Smooth muscle cell (in vitro differentiated cells): ENCODE measurements around the gene TPCN2. TPM values are rescaled to one million over a fixed set of nuclear protein-coding genes. Genes with fewer than 3 reads are reported as not detected.

Experiments used
- DNase-seq: peaks from one replicate; lab custom pipeline; 2025; ENCODE audit not compliant: unreplicated experiment; lab: John Stamatoyannopoulos, UW
- H2AFZ ChIP-seq: fragments of 200-600 bp; sonication (generic); 2 replicates; pipeline ENCODE4 v1.6.0; 2016; ENCODE audit warnings: antibody characterized with exemption, low read depth, mild to moderate bottlenecking
- H3F3A ChIP-seq: fragments of 200-600 bp; sonication (generic); 2 replicates; pipeline ENCODE4 v1.6.0; 2017; ENCODE audit warnings: antibody characterized with exemption, low read depth
- H3K27ac ChIP-seq: fragments of 200-600 bp; sonication (generic); 2 replicates; pipeline ENCODE4 v1.5.1; 2016; ENCODE audit warnings: low read depth, mild to moderate bottlenecking
- H3K27me3 ChIP-seq: fragments of 200-600 bp; sonication (generic); 2 replicates; pipeline ENCODE4 v1.6.1; 2016; ENCODE audit warnings: low read depth, mild to moderate bottlenecking
- H3K36me3 ChIP-seq: fragments of 200-600 bp; sonication (generic); 2 replicates; pipeline ENCODE4 v1.5.1; 2016; ENCODE audit warnings: low read depth
- H3K4me1 ChIP-seq: fragments of 200-600 bp; sonication (generic); 2 replicates; pipeline ENCODE4 v1.5.1; 2016; ENCODE audit warnings: low read depth
- H3K4me2 ChIP-seq: fragments of 200-600 bp; sonication (generic); 2 replicates; pipeline ENCODE4 v1.6.0; 2016; ENCODE audit warnings: mild to moderate bottlenecking
- H3K4me3 ChIP-seq: fragments of 200-600 bp; sonication (generic); 2 replicates; pipeline ENCODE4 v1.5.1; 2016; ENCODE audit warnings: mild to moderate bottlenecking
- H3K79me2 ChIP-seq: fragments of 200-600 bp; sonication (generic); 2 replicates; pipeline ENCODE4 v1.6.0; 2016; ENCODE audit warnings: low read depth, mild to moderate bottlenecking
- H3K9ac ChIP-seq: fragments of 200-600 bp; sonication (generic); 2 replicates; pipeline ENCODE4 v1.6.0; 2016; ENCODE audit warnings: low read depth
- H3K9me3 ChIP-seq: fragments of 200-600 bp; sonication (generic); replicated peaks from 2 replicates; pipeline ENCODE4 v1.5.1; 2016; ENCODE audit warnings: low read depth
- H4K20me1 ChIP-seq: fragments of 200-600 bp; sonication (generic); 2 replicates; pipeline ENCODE4 v1.6.0; 2016; ENCODE audit warnings: low read depth
- WGBS: methylation state at CpG from one replicate; pipeline ENCODE4 v1.1.7; 2016; ENCODE audit warnings: low lambda C conversion rate; 5-methylcytosine and 5-hydroxymethylcytosine counted together
- polyA plus RNA-seq: library from polyadenylated mRNA; unstranded; fragments of >200 nt; fragmentation: Nextera tagmentation; extraction: Ambion mirVana; gene quantifications from 2 replicates; pipeline ENCODE4 v1.2.1, GENCODE V29; 2016
- total RNA-seq: library from RNA; depleted of rRNA; stranded (reverse); fragments of >200 nt; gene quantifications from 2 replicates; pipeline ENCODE4 v1.2.3, GENCODE V29; 2014
- TF ChIP-seq, protein P1 (sequence below): fragments of 200-600 bp; sonication (generic); IDR thresholded peaks from 2 replicates; pipeline ENCODE4 v1.5.1; 2017; ENCODE audit warnings: borderline replicate concordance, mild to moderate bottlenecking, antibody characterized with exemption; ENCODE audit not compliant: insufficient read depth, poor library complexity, severe bottlenecking

The TPCN2 gene
- total and polyA plus RNA-seq, 2 experiments from 2014 or later, result 7.4 to 10.5 TPM

DNA sequence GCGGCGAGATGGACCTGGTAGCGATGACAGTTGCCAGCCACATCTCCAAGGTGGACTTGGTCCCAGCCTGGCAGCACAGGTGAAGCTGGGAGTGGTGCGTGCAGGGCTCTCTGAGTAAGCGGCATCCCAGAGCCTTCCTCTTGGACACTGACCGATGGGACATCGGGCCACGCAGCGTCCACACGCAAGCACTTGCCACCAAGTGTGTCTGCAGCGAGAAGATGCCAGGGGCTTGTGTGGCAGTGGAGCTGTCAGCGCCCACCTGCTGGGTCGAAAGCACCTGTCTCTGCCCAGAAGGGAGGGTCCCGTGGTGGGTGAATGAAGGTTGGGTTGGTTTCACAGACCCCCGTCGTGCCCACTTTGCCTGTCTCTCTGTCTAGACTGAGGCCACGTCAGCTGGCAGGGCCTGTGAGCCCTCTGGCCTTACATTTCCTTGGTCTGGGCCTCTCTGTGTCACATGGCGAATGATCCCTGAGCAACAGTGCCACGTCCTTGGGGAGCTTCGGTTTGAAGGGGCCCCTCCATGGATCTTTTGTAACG, 56.2 kb downstream of the TPCN2 start:
- Histone ChIP-seq H3K9ac (no peak overlapping the region), H3K4me2 (no peak overlapping the region), H3K9me3 (no peaks in the 10 kb centered on the region), H3K4me1 (no peaks in the 10 kb centered on the region), H2AFZ (no peak overlapping the region), H3K27ac (no peak overlapping the region), H3K4me3 (no peak overlapping the region), H3F3A (no peaks in the 10 kb centered on the region), H4K20me1 (no peaks in the 10 kb centered on the region), H3K36me3 (no peaks in the 10 kb centered on the region), H3K79me2 (no peaks in the 10 kb centered on the region), H3K27me3 (no peaks in the 10 kb centered on the region)
- TF ChIP-seq, protein P1, sequence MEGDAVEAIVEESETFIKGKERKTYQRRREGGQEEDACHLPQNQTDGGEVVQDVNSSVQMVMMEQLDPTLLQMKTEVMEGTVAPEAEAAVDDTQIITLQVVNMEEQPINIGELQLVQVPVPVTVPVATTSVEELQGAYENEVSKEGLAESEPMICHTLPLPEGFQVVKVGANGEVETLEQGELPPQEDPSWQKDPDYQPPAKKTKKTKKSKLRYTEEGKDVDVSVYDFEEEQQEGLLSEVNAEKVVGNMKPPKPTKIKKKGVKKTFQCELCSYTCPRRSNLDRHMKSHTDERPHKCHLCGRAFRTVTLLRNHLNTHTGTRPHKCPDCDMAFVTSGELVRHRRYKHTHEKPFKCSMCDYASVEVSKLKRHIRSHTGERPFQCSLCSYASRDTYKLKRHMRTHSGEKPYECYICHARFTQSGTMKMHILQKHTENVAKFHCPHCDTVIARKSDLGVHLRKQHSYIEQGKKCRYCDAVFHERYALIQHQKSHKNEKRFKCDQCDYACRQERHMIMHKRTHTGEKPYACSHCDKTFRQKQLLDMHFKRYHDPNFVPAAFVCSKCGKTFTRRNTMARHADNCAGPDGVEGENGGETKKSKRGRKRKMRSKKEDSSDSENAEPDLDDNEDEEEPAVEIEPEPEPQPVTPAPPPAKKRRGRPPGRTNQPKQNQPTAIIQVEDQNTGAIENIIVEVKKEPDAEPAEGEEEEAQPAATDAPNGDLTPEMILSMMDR, result no peak
- 95% methylated on average over 19 of the region's 21 CpGs for WGBS
- no peak for DNase-seq

DNA sequence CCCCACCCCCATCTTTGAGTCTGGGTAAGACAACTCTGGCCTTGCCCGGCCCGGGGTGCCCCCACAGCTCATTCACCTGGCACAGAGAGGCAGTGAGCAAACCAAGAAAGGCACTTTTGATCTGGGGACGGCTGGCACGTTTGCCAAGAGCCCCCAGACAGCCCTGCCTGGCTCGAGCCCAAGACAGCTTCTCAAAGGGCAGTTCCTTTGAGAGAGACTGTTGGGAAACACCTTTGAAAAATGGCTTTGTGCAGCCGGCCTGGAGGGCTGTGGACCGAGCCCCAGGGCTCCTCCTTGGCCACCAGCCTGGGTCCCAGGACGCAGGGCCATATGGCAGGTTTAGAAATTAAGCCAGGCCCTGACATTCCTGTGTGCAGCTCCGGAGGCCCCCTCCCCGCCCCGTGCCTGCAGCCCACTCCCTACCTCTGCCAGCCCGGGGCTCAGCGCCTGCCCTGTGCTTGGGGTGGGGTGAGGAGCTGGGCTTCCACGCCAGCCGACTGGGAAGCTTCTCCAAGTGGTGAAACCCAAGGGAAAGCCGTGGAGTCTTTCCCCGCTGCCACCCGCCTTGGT, 56.8 kb downstream of the TPCN2 start:
- no peak overlapping the region for H3K4me2 ChIP-seq
- no peak overlapping the region for H3K27ac ChIP-seq
- H3K4me3 ChIP-seq, result no peak overlapping the region
- no peak for DNase-seq
- no peaks in the 10 kb centered on the region for H3F3A ChIP-seq
- H3K79me2 ChIP-seq, result no peaks in the 10 kb centered on the region
- H3K36me3 ChIP-seq, result no peaks in the 10 kb centered on the region
- TF ChIP-seq, protein P1, result no peak
- WGBS, result 83% methylated on average over 18 of the region's 18 CpGs
- H3K9me3 ChIP-seq, result no peaks in the 10 kb centered on the region
- H3K9ac ChIP-seq, result no peak overlapping the region
- no peak overlapping the region for H2AFZ ChIP-seq
- H4K20me1 ChIP-seq, result no peaks in the 10 kb centered on the region
- no peaks in the 10 kb centered on the region for H3K4me1 ChIP-seq
- no peaks in the 10 kb centered on the region for H3K27me3 ChIP-seq

DNA sequence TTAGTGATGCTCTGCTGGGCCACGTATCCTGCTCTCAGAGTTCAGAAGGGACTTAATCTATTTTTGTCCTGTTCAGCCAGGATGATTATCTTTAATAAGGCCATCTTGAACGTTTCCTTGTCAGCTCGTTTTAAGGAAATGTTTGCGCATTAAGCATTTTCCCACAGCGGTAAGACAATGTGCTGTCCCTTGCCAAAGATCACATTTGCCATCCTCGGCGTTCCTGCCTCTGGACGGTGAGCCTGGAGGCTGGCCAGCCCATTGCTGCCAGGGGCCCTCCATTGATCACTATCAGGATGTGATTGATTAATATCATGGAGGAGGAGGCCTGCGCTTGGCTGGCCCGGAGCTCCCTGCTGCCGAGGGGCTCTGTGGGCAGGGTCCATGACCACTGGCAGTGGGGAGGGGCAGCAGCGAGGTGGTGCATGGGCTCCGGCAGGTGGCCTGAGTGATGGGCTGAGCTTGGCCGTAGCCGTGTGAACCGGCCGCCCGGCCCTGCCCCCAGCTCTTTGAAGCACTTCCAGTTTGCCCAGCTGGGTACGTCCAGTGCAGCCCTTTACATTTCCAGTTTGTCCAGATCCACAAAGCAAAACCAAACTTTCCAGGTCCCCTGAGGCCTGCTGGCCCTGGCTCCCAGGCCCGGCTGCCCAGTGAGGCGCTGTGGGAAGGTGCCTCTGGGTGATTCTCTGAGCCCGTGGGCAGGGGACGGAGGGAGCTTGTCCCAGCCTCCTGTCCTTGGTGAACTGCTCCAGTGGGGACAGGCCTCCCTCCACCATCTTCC, 57.5 kb downstream of the TPCN2 start:
- Histone ChIP-seq H3K4me2 (no peak overlapping the region), H3K4me3 (no peak overlapping the region), H3K4me1 (no peaks in the 10 kb centered on the region), H3K79me2 (no peaks in the 10 kb centered on the region), H4K20me1 (no peaks in the 10 kb centered on the region), H3K9ac (no peak overlapping the region), H3K27ac (no peak overlapping the region), H3K36me3 (no peaks in the 10 kb centered on the region), H3K27me3 (no peaks in the 10 kb centered on the region), H3K9me3 (no peaks in the 10 kb centered on the region), H3F3A (no peaks in the 10 kb centered on the region), H2AFZ (no peak overlapping the region)
- no peak for DNase-seq
- WGBS, result 81% methylated on average over 23 of the region's 23 CpGs
- TF ChIP-seq, protein P1, result no peak

GRCh38 chr11:69107413-69107812, 58.7 kb downstream of the TPCN2 start:
- Histone ChIP-seq H3K4me3 (no peak overlapping the region), H3K79me2 (no peaks in the 10 kb centered on the region), H3K9me3 (no peaks in the 10 kb centered on the region), H3F3A (no peaks in the 10 kb centered on the region), H3K9ac (no peak overlapping the region), H3K36me3 (no peaks in the 10 kb centered on the region), H4K20me1 (no peaks in the 10 kb centered on the region), H3K4me1 (no peaks in the 10 kb centered on the region), H2AFZ (no peak overlapping the region), H3K4me2 (no peak overlapping the region), H3K27ac (no peak overlapping the region), H3K27me3 (no peaks in the 10 kb centered on the region)
- TF ChIP-seq, protein P1, result no peak
- DNase-seq, result no peak
